Loucy (cell line): ENCODE data around the gene BCL11B.

Experiments
- EZH2phosphoT487 ChIP-seq: fragments of 200-600 bp; IDR thresholded peaks from 2 replicates; pipeline ENCODE4 v1.6.1; 2018; ENCODE audit warnings: antibody characterized with exemption, mild to moderate bottlenecking, moderate library complexity, borderline replicate concordance
- TF ChIP-seq, protein P1 (sequence below): fragments of 200-600 bp; sonication (generic); conservative IDR thresholded peaks from 2 replicates; pipeline ENCODE4 v1.5.1; 2014; ENCODE audit warnings: mild to moderate bottlenecking, antibody characterized with exemption, low read length

DNA sequence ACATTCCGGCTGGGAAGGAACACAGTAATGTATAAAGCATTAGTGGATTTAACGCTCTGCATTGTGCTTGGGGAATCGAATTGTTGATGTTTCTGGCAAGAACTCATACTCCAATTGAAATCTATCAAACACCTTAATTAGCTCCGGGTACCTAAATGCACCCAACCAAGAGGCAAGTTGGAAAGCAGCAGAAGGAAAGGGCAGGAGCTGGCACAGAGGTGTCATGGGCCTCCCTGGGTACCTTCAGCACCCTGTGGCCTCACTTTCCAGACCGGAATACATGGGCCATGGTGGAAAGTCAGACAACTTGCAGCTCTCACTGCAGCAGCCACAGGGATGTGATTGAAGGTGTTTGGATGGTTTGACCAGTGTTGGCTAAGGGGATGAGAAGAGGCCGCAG, 6.8 kb upstream of the BCL11B start:
- TF ChIP-seq, protein P1, sequence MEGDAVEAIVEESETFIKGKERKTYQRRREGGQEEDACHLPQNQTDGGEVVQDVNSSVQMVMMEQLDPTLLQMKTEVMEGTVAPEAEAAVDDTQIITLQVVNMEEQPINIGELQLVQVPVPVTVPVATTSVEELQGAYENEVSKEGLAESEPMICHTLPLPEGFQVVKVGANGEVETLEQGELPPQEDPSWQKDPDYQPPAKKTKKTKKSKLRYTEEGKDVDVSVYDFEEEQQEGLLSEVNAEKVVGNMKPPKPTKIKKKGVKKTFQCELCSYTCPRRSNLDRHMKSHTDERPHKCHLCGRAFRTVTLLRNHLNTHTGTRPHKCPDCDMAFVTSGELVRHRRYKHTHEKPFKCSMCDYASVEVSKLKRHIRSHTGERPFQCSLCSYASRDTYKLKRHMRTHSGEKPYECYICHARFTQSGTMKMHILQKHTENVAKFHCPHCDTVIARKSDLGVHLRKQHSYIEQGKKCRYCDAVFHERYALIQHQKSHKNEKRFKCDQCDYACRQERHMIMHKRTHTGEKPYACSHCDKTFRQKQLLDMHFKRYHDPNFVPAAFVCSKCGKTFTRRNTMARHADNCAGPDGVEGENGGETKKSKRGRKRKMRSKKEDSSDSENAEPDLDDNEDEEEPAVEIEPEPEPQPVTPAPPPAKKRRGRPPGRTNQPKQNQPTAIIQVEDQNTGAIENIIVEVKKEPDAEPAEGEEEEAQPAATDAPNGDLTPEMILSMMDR: no peak
- TF ChIP-seq EZH2phosphoT487: no peak
